Astrocyte of the spinal cord (primary cell): ENCODE data around the gene PACSIN1.
A peak's percentile ranks its signal among the peaks of the same experiment; 100 is the strongest.

Source experiments
- DNase-seq: peaks from one replicate; pipeline ENCODE4 v3.0.0; 2011; ENCODE audit warnings: low read depth, low spot score
- H3K4me3 ChIP-seq: 2 replicates; pipeline ENCODE4 v1.5.1; 2011; ENCODE audit warnings: low read depth, mild to moderate bottlenecking, low read length, moderate library complexity
- in situ Hi-C: cut with HindIII; loops from 2 replicates; pipeline ENCODE4 v1.10.0; 2017; ENCODE audit warnings: low sequenced_read_pairs
- TF ChIP-seq, protein P1 (sequence below): IDR thresholded peaks from 2 replicates; pipeline ENCODE4 v1.5.1; 2012; ENCODE audit warnings: low read depth, mild to moderate bottlenecking, low read length, inconsistent platforms

PACSIN1 gene

DNA sequence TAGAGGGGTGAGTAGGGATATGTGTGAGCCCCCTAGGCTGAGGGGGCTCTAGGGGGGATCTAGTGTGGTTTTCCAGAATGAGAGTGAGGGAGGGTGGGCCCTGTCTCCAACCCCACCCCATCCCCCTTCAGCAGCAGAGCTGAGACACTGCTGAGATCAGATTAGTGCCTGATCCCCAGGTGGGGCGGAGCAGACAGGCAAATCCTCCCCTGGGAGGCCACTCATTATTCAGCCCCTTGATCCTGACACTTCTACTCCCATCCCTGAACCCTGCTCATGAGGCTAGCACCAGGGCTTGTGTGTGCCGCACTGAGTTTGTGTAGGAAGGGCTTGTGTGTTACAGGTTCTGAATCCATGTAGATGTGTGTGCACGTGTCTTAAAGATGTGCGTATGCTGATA, 47.8 kb downstream of the PACSIN1 start:
- H3K4me3 ChIP-seq: no peak overlapping the region
- in situ Hi-C loops: no loop called here
- TF ChIP-seq, protein P1, sequence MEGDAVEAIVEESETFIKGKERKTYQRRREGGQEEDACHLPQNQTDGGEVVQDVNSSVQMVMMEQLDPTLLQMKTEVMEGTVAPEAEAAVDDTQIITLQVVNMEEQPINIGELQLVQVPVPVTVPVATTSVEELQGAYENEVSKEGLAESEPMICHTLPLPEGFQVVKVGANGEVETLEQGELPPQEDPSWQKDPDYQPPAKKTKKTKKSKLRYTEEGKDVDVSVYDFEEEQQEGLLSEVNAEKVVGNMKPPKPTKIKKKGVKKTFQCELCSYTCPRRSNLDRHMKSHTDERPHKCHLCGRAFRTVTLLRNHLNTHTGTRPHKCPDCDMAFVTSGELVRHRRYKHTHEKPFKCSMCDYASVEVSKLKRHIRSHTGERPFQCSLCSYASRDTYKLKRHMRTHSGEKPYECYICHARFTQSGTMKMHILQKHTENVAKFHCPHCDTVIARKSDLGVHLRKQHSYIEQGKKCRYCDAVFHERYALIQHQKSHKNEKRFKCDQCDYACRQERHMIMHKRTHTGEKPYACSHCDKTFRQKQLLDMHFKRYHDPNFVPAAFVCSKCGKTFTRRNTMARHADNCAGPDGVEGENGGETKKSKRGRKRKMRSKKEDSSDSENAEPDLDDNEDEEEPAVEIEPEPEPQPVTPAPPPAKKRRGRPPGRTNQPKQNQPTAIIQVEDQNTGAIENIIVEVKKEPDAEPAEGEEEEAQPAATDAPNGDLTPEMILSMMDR: no peak
- no peak for DNase-seq

DNA sequence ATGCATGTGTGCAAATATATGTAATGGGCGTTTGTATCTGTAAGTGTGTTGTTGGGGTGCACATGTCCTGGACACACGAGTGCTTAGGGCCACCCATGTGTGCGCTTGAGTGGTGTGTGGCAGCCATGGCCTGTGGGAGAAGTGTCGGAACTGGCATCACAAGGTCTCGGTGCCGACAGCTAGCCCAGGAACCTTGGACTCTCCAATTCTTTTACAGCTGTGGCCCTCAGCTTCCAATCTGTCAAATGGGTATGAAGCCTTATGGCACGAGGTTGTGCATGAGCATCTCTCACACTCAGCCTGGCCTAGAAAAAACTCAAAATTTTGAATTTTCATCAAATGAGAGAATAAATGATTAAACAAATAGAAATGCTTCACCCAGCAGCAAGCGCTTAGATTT, 48.2 kb downstream of the PACSIN1 start:
- H3K4me3 ChIP-seq: no peak overlapping the region
- in situ Hi-C loops: no loop called here
- TF ChIP-seq, protein P1: no peak
- no peak for DNase-seq

DNA sequence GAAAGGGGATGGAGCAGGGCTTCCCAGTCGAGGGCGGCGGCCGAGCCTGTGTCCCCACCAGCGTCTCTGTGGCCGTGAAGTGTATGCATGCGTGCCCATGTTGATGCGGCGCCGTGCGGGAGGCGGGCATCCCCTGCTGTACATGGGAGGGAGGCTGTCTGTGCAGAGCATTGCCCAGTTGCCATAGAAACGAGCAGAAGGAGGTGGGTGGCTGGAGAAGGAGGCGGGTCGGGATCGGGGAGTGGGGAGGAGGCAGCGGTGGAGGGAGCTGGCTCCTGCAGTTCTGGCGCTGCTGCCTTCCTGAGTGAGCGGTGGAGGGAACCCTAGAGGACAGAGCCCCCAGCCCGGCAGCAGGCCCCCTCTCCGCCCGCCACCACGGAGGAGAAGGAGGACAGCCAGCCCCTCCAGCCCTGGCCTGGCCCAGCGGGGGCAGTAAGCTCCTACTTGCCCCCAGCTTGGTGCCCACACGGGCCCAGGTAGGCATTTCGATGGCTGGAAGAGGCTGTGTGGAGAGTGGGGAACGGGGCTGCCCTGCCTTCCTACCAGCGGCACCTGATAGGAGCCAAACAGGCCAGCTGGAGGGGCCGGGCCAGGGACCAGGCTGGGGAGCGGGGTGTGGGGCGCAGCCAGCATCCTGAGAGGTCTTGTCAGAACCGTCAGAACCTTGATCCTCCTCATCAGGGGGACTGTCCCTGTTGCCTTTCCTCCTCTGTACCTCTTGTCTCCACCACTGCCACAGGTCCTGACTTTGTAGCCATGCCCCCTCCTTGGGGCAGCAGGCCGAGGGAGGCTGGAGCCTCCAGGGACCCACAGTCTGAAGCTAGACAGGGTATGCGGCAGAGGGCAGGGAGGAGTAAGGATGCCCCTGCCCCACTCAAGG, 49.0 kb downstream of the PACSIN1 start:
- in situ Hi-C loops: no loop called here
- no peak overlapping the region for H3K4me3 ChIP-seq
- TF ChIP-seq, protein P1: no peak
- peak; percentile 37 for DNase-seq

DNA sequence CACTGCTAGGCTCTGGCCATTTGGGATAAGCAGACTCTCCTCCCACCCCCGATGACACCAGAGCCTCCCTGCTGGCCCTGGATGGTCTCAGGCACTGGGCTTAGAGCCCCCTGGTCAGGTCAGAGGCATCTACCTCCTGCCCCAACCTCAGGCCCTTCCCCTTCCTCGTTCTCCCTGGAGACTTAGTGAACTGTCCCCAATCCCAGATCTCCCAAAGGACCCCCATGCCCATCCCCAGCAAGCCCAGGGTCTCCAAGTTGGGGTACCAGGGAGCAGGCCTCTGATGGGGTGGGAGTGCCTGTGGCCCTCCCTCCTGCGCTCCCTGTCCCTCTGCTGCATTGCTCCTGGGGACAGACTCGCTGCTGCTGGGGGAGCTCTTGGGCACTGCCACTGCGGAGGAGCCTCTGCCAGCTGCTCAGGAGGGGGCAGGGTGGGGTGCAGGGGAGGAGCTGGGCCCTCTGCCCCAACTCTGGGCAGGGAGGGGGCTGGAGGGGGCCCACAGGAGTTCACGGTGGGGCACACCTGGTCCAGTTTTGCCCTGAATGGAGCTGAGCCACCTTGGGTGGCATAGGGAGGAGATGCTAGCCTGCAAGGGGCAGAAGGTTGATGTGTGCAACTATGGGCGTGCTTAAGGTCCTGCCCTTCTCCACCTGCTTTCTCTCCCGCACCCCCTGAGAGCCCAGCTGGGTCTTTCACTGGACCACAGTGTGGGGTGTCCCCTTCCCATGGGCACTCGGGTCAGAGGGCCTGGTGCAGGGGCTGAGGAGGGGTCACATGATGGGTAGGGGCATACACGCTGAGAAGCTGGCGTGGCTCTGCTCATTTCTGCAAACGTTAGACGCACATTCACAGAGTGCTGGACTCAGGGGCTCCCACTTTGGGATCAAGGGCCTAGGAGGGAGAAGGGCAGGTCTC, 49.9 kb downstream of the PACSIN1 start:
- in situ Hi-C loops: no loop called here

DNA sequence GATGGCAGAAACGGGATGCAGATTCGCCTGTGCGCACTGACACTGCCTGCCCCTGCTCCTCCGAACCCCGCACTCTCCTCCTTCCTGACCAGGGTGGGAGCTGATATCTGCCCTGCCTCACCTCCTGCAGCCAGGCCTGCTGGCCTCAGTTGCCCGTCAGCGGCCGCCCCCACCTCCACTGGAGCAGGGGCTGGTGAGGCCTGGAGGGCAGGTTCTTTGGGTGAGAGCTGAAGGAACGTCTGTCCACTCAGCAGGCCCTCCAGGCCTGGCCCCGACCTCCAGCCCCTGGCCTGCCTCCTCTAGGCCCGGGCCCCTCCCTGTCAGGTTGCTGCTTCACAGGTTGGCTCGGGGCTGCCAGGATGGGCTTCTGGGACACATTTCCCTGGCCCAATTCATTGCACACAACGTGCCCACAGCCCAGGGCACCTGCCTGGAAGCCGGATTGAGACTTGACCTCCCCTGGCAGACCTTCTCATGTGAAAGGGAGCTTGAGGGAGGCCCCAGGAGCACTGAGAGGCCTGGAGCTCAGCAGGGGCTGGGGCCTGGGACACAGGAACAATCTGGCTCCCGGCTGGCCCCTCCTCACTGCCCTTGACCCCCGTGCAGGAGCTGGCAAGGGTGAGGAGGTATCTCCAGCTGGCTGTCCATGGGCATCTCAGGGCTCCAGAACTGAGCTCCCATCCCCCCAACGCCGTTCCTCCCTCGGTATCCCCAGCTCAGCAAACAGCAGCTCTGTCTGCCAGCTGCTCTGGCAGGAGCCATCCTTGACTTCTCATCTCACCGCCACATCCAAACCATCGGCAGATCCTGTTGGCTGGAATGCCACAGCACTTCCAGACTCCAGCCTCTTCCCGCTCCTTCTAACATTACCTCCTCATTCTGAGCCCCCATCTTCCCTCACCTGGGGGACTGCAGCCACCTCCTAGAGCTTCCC, 50.8 kb downstream of the PACSIN1 start:
- DNase-seq: no peak
- no peak overlapping the region for H3K4me3 ChIP-seq
- in situ Hi-C loops: no loop called here

More for the DNA sequence above, 49.9 kb downstream of the PACSIN1 start:
- TF ChIP-seq, protein P1: no peak
- DNase-seq: no peak
- no peak overlapping the region for H3K4me3 ChIP-seq

More for the DNA sequence above, 50.8 kb downstream of the PACSIN1 start:
- TF ChIP-seq, protein P1: no peak
